H1 (cell line): Measurements from ENCODE around the gene INPP4B.

Source experiments
- CBX8 ChIP-seq: fragments of 300-800, 300-1000 bp; sonication (generic); IDR thresholded peaks from 2 replicates; pipeline ENCODE4 v1.7.1; 2016; ENCODE audit warnings: low read depth, low read length, borderline replicate concordance
- CHD1 ChIP-seq: IDR thresholded peaks from 2 replicates; pipeline ENCODE4 v1.6.1; 2012; ENCODE audit warnings: low read depth, low read length, improper control_type of control experiment
- CREB1 ChIP-seq: IDR thresholded peaks from 2 replicates; pipeline ENCODE4 v1.6.1; 2012; ENCODE audit warnings: inconsistent platforms
- EGR1 ChIP-seq: IDR thresholded peaks from 2 replicates; pipeline ENCODE4 v1.6.1; 2011; ENCODE audit warnings: low read depth, low read length, borderline replicate concordance
- EZH2 ChIP-seq: fragments of 200-600 bp; sonication (generic); IDR thresholded peaks from 2 replicates; pipeline ENCODE4 v1.7.1; 2012; ENCODE audit warnings: low read depth, mild to moderate bottlenecking, moderate library complexity, low read length, inconsistent platforms; ENCODE audit not compliant: severe bottlenecking
- MAFK ChIP-seq: IDR thresholded peaks from 2 replicates; pipeline ENCODE4 v1.6.1; 2012; ENCODE audit warnings: low read depth, mild to moderate bottlenecking, improper control_type of control experiment, low read length
- POLR2AphosphoS5 ChIP-seq: IDR thresholded peaks from 2 replicates; pipeline ENCODE4 v1.6.1; 2011; ENCODE audit warnings: low read depth, low read length
- SAP30 ChIP-seq: fragments of 300-600 bp; sonication (generic); IDR thresholded peaks from 2 replicates; pipeline ENCODE4 v1.7.1; 2012; ENCODE audit warnings: low read length, moderate library complexity, mild to moderate bottlenecking, inconsistent platforms; ENCODE audit not compliant: insufficient read depth, insufficient replicate concordance
- TF ChIP-seq, protein P1 (sequence below), 3 experiments: IDR thresholded peaks; 1 replicate in 2 of 3; 2 replicates in 1 of 3; pipeline versions ENCODE4 v1.5.1 to v1.6.1; 2011; ENCODE audit warnings: low read length in 3 of 3, mild to moderate bottlenecking in 3 of 3, inconsistent platforms in 2 of 3, low read depth in 1 of 3, moderate library complexity in 1 of 3; ENCODE audit not compliant: insufficient read depth in 1 of 3; ENCODE audit errors: control extremely low read depth in 1 of 3

DNA sequence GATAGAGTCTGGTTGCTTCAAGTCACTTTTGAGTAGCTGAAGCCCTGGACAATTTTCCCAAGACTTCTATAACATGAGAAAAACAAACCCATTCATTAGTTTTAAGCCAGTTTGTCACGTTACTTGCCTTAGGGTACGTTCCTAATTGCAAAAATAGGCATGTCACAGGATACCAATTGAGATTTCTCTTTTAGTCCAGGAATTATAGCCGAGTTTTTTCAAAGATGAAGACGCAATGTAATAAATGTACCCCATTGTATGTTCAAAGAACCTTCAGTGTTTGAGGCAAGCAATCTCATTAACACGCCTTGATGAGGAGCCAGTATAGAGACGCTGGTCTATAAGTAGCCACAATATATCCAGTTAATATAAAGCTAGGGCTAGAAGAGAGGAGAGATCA lies 534.2 kb downstream of the INPP4B start:
- TF ChIP-seq, protein P1, sequence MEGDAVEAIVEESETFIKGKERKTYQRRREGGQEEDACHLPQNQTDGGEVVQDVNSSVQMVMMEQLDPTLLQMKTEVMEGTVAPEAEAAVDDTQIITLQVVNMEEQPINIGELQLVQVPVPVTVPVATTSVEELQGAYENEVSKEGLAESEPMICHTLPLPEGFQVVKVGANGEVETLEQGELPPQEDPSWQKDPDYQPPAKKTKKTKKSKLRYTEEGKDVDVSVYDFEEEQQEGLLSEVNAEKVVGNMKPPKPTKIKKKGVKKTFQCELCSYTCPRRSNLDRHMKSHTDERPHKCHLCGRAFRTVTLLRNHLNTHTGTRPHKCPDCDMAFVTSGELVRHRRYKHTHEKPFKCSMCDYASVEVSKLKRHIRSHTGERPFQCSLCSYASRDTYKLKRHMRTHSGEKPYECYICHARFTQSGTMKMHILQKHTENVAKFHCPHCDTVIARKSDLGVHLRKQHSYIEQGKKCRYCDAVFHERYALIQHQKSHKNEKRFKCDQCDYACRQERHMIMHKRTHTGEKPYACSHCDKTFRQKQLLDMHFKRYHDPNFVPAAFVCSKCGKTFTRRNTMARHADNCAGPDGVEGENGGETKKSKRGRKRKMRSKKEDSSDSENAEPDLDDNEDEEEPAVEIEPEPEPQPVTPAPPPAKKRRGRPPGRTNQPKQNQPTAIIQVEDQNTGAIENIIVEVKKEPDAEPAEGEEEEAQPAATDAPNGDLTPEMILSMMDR (IDR thresholded peaks at IDR 0.05; ENCODE audit: control extremely low read depth in 1 of 3, insufficient read depth in 1 of 3, low read depth in 1 of 3, low read length in 3 of 3): no peak
- no peak for TF ChIP-seq EGR1
- TF ChIP-seq POLR2AphosphoS5: no peak
- TF ChIP-seq SAP30: no peak
- TF ChIP-seq CREB1: no peak
- no peak for TF ChIP-seq CBX8
- no peak for TF ChIP-seq EZH2
- no peak for TF ChIP-seq CHD1
- no peak for TF ChIP-seq MAFK
